ENCODE results near the gene CHST5. TPM values are rescaled to one million over a fixed set of nuclear protein-coding genes. Genes with fewer than 3 reads are reported as not detected.

The CHST5 gene
- total RNA-seq, 1 donor from 2014 or later: 1.5 TPM

DNA sequence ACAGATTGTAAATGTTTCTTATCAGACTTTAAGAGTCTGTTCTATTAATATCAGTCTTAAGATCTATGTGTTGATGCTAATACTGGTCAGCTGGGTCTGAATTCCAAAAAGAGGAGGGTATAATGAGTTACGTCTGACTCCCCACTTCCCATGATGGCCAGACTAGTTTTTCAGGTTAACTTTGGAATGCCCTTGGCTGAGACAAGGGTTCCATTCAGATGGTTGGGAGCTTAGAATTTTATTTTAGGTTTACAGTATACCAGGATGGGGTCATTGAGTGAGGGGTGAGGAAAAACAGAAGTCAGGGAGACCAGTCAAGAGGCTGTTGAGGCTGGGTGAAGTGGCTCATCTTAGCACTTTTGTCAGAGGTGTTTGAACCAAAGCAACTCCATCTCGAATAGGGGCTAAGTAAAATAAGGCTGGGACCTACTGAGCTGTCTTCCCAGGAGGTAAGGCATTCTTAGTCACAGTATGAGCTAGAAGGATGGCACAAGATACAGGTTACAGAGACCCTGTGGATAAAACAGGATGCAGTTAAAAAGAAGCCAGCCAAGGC is 23.0 kb upstream of the CHST5 start:
- peaks cover 39% of the 10 kb centered on the region for H3K4me1 Mint-ChIP-seq
- H3K36me3 Mint-ChIP-seq (ENCODE audit: low read depth): no peaks in the 10 kb centered on the region
- peak overlapping the region; percentile 10 for H3K27ac Mint-ChIP-seq (ENCODE audit: unreplicated experiment)
- peak overlapping the region; percentile 65 for H3K4me3 Mint-ChIP-seq
- no peaks in the 10 kb centered on the region for H3K9me3 Mint-ChIP-seq
- H3K27me3 Mint-ChIP-seq (ENCODE audit: low read depth): peaks cover 3% of the 10 kb centered on the region
- TF ChIP-seq CTCF (conservative IDR thresholded peaks at IDR 0.05): no peak
- no peak for DNase-seq (ENCODE audit: low read depth, low spot score)

DNA sequence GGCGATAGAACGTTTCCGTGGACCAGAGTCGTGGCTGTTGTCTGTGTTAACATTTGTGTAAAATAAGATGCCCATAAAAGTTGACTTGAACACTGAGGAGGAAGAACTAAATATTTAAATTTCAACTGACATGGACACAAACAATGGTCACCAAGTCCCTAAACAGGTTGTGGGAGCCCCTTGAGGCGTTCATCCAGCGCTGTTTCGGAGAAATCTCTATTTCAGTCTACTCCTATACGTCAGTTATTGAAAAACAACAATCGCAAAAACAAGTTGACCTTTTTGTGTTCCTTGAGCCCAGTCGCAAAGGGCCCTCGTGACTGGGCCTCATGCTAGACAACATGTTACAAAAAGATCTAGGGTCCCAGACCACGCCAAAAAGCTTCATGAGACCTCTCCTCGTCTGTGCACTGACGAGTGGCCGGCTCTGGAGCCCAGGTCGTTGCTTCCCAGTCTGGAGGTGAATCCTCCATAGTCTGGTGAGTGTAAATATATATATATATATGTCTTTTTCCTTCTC is 20.6 kb upstream of the CHST5 start:
- Mint-ChIP-seq H3K27me3 (ENCODE audit: low read depth) (no peaks in the 10 kb centered on the region), H3K27ac (ENCODE audit: unreplicated experiment) (peak overlapping the region; percentile 99), H3K4me1 (peaks cover 39% of the 10 kb centered on the region), H3K9me3 (no peaks in the 10 kb centered on the region), H3K4me3 (peak overlapping the region; percentile 99), H3K36me3 (ENCODE audit: low read depth) (no peaks in the 10 kb centered on the region)
- DNase-seq (ENCODE audit: low read depth, low spot score): no peak
- no peak for TF ChIP-seq CTCF (conservative IDR thresholded peaks at IDR 0.05)

- TF ChIP-seq CTCF (conservative IDR thresholded peaks at IDR 0.05): peak; percentile 11
- DNase-seq (ENCODE audit: low read depth, low spot score): peak; percentile 95
- Mint-ChIP-seq H3K4me1 (peaks cover 38% of the 10 kb centered on the region), H3K27me3 (ENCODE audit: low read depth) (no peaks in the 10 kb centered on the region), H3K36me3 (ENCODE audit: low read depth) (no peaks in the 10 kb centered on the region), H3K9me3 (no peaks in the 10 kb centered on the region), H3K27ac (ENCODE audit: unreplicated experiment) (peak within 1 kb of the TSS; percentile 99), H3K4me3 (peak within 1 kb of the TSS; percentile 99)
Observed at GRCh38 chr16:75555707-75556430, 20.0 kb upstream of the CHST5 start, which contains the start of gene TMEM231. Gene TMEM231, minus strand, starts transcription at chr16:75556252. Its CDS starts 43 bp downstream, at chr16:75556209.

- H3K36me3 Mint-ChIP-seq (ENCODE audit: low read depth): no peaks in the 10 kb centered on the region
- peaks cover 35% of the 10 kb centered on the region for H3K4me1 Mint-ChIP-seq
- peak; percentile 4 for TF ChIP-seq CTCF (conservative IDR thresholded peaks at IDR 0.05)
- no peaks in the 10 kb centered on the region for H3K27me3 Mint-ChIP-seq (ENCODE audit: low read depth)
- no peaks in the 10 kb centered on the region for H3K9me3 Mint-ChIP-seq
- DNase-seq (ENCODE audit: low read depth, low spot score): peak; percentile 73
- H3K4me3 Mint-ChIP-seq: peak overlapping the region; percentile 99
- H3K27ac Mint-ChIP-seq (ENCODE audit: unreplicated experiment): peak overlapping the region; percentile 99
Observed at GRCh38 chr16:75555213-75555706, 19.4 kb upstream of the CHST5 start.

DNA sequence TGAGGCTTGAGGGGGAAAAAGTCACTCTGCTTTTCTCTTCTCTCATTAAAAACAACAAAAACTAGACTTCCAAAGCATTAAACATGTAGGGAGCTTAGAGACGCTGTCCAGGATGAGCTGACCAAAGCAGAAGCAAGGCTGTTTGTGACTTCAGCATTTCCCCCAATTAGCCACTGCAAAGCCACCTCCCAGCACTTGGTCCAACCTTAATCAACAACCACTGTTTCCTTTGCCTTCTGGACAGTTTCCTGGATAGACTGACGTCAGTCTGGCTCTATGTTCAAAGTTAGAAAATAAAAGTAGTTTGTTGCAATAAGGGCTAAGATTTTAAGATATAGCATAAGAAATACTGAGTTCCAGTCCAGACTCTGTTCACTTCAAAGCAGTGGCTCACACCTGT is 17.0 kb upstream of the CHST5 start:
- no peaks in the 10 kb centered on the region for H3K27me3 Mint-ChIP-seq (ENCODE audit: low read depth)
- H3K4me3 Mint-ChIP-seq: no peak overlapping the region
- no peaks in the 10 kb centered on the region for H3K9me3 Mint-ChIP-seq
- peaks cover 18% of the 10 kb centered on the region for H3K4me1 Mint-ChIP-seq
- no peak overlapping the region for H3K27ac Mint-ChIP-seq (ENCODE audit: unreplicated experiment)
- DNase-seq (ENCODE audit: low read depth, low spot score): no peak
- TF ChIP-seq CTCF (conservative IDR thresholded peaks at IDR 0.05): no peak
- H3K36me3 Mint-ChIP-seq (ENCODE audit: low read depth): no peaks in the 10 kb centered on the region

Data from neural crest cell (in vitro differentiated cells).